HL-60 (cell line): Measurements from ENCODE around the gene FLT3LG.

ENCODE experiments used
- GABPA ChIP-seq: IDR thresholded peaks from 2 replicates; pipeline ENCODE4 v1.6.1; 2012; ENCODE audit warnings: low read depth
- POLR2AphosphoS5 ChIP-seq: IDR thresholded peaks from 2 replicates; pipeline ENCODE4 v1.6.1; 2012; ENCODE audit warnings: low read depth
- SPI1 ChIP-seq: IDR thresholded peaks from 2 replicates; pipeline ENCODE4 v1.6.1; 2012; ENCODE audit warnings: low read depth, mild to moderate bottlenecking, borderline replicate concordance
- TF ChIP-seq, protein P1 (sequence below): IDR thresholded peaks from one replicate; pipeline ENCODE4 v1.5.1; 2011; ENCODE audit warnings: low read length, control low read depth, inconsistent platforms; ENCODE audit not compliant: insufficient read depth
- TF ChIP-seq, protein P2 (sequence below): IDR thresholded peaks from 2 replicates; pipeline ENCODE4 v1.6.1; 2012; ENCODE audit warnings: low read depth; ENCODE audit not compliant: insufficient replicate concordance

DNA sequence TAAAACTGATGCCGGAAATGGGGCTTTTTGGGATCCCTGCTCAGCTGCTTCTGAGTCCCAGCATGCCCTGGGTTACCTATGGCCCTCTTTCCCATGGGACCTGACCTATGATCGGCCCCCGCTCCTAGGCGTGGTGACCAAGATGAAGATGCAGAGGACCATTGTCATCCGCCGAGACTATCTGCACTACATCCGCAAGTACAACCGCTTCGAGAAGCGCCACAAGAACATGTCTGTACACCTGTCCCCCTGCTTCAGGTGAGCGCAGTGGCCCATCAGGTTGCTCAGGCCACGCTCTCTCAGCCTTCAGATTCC lies 23.7 kb downstream of the FLT3LG start:
- TF ChIP-seq, protein P1, sequence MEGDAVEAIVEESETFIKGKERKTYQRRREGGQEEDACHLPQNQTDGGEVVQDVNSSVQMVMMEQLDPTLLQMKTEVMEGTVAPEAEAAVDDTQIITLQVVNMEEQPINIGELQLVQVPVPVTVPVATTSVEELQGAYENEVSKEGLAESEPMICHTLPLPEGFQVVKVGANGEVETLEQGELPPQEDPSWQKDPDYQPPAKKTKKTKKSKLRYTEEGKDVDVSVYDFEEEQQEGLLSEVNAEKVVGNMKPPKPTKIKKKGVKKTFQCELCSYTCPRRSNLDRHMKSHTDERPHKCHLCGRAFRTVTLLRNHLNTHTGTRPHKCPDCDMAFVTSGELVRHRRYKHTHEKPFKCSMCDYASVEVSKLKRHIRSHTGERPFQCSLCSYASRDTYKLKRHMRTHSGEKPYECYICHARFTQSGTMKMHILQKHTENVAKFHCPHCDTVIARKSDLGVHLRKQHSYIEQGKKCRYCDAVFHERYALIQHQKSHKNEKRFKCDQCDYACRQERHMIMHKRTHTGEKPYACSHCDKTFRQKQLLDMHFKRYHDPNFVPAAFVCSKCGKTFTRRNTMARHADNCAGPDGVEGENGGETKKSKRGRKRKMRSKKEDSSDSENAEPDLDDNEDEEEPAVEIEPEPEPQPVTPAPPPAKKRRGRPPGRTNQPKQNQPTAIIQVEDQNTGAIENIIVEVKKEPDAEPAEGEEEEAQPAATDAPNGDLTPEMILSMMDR = no peak
- TF ChIP-seq POLR2AphosphoS5 (no peak), GABPA (no peak), SPI1 (no peak)
- TF ChIP-seq, protein P2, sequence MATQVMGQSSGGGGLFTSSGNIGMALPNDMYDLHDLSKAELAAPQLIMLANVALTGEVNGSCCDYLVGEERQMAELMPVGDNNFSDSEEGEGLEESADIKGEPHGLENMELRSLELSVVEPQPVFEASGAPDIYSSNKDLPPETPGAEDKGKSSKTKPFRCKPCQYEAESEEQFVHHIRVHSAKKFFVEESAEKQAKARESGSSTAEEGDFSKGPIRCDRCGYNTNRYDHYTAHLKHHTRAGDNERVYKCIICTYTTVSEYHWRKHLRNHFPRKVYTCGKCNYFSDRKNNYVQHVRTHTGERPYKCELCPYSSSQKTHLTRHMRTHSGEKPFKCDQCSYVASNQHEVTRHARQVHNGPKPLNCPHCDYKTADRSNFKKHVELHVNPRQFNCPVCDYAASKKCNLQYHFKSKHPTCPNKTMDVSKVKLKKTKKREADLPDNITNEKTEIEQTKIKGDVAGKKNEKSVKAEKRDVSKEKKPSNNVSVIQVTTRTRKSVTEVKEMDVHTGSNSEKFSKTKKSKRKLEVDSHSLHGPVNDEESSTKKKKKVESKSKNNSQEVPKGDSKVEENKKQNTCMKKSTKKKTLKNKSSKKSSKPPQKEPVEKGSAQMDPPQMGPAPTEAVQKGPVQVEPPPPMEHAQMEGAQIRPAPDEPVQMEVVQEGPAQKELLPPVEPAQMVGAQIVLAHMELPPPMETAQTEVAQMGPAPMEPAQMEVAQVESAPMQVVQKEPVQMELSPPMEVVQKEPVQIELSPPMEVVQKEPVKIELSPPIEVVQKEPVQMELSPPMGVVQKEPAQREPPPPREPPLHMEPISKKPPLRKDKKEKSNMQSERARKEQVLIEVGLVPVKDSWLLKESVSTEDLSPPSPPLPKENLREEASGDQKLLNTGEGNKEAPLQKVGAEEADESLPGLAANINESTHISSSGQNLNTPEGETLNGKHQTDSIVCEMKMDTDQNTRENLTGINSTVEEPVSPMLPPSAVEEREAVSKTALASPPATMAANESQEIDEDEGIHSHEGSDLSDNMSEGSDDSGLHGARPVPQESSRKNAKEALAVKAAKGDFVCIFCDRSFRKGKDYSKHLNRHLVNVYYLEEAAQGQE = no peak
